ENCODE results near the gene KLF12.
A peak's percentile ranks its signal among the peaks of the same experiment; 100 is the strongest.

Gene KLF12

GRCh38 chr13:74158028-74158427 is 23.8 kb upstream of the KLF12 start:
- Histone ChIP-seq H3K27ac (ENCODE audit: low read depth, low read length) (no peak overlapping the region), H3K36me3 (ENCODE audit: control insufficient read depth, insufficient read depth, low read length) (no peaks in the 10 kb centered on the region), H3K4me1 (ENCODE audit: control insufficient read depth, insufficient read depth, low read length) (no peaks in the 10 kb centered on the region), H3K4me3 (ENCODE audit: low read depth, low read length) (no peak overlapping the region), H3K27me3 (ENCODE audit: control insufficient read depth, insufficient read depth, low read length) (no peaks in the 10 kb centered on the region), H3K9me3 (ENCODE audit: control insufficient read depth, insufficient read depth, low read depth, low read length) (no peaks in the 10 kb centered on the region), H3K9ac (ENCODE audit: low read length) (no peak overlapping the region)

- no peaks in the 10 kb centered on the region for H3K9me3 ChIP-seq (ENCODE audit: control insufficient read depth, insufficient read depth, low read depth, low read length)
- H3K4me1 ChIP-seq (ENCODE audit: control insufficient read depth, insufficient read depth, low read length) = no peaks in the 10 kb centered on the region
- no peaks in the 10 kb centered on the region for H3K36me3 ChIP-seq (ENCODE audit: control insufficient read depth, insufficient read depth, low read length)
- H3K9ac ChIP-seq (ENCODE audit: low read length) = no peak overlapping the region
- H3K27ac ChIP-seq (ENCODE audit: low read depth, low read length) = no peak overlapping the region
- H3K27me3 ChIP-seq (ENCODE audit: control insufficient read depth, insufficient read depth, low read length) = no peaks in the 10 kb centered on the region
- H3K4me3 ChIP-seq (ENCODE audit: low read depth, low read length) = no peak overlapping the region
These were observed 20.8 kb upstream of the KLF12 start for GRCh38 chr13:74154981-74155380.

DNA sequence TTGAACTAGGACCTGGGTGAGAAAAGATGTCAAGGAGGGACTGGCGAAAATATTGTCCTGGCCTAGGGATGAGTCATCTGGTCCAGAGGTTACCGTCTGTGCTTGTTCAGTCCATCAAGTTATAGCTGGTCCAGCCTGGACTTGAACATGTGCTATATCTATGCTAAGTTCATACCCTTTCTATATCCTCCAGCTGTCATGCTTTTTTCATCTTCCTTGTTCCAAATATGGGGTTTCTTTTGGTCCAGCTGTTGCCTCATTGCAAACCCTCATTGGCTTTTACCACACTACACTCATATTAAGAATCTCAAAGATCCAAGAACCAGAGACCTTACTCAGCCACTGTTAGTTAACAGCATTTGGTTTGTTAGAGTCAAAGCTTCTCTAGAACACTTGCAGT is 19.1 kb upstream of the KLF12 start:
- Histone ChIP-seq H3K27ac (ENCODE audit: low read depth, low read length) (no peak overlapping the region), H3K36me3 (ENCODE audit: control insufficient read depth, insufficient read depth, low read length) (no peaks in the 10 kb centered on the region), H3K9ac (ENCODE audit: low read length) (no peak overlapping the region), H3K4me1 (ENCODE audit: control insufficient read depth, insufficient read depth, low read length) (no peaks in the 10 kb centered on the region), H3K9me3 (ENCODE audit: control insufficient read depth, insufficient read depth, low read depth, low read length) (no peaks in the 10 kb centered on the region), H3K27me3 (ENCODE audit: control insufficient read depth, insufficient read depth, low read length) (no peaks in the 10 kb centered on the region), H3K4me3 (ENCODE audit: low read depth, low read length) (no peak overlapping the region)

DNA sequence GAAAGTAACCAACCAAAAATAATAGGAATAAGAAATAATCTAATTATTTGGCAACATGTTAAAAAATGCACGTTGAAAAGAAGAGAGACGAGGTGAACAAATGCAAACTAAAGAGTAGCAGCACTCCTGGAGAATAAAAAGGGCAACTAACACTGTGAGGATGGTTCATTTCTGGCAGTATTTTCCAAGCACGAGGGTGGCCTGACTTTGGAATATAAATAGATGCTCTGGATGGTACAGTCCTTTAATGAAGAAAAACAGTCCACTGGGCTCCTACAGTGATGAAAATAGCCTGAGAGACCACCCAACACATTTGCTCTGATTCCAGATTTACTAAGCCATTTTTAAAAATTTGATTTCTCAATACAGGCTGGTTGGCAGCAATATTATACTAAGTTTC is 17.7 kb upstream of the KLF12 start:
- Histone ChIP-seq H3K27ac (ENCODE audit: low read depth, low read length) (no peak overlapping the region), H3K36me3 (ENCODE audit: control insufficient read depth, insufficient read depth, low read length) (no peaks in the 10 kb centered on the region), H3K4me3 (ENCODE audit: low read depth, low read length) (no peak overlapping the region), H3K27me3 (ENCODE audit: control insufficient read depth, insufficient read depth, low read length) (no peaks in the 10 kb centered on the region), H3K9ac (ENCODE audit: low read length) (no peak overlapping the region), H3K9me3 (ENCODE audit: control insufficient read depth, insufficient read depth, low read depth, low read length) (no peaks in the 10 kb centered on the region), H3K4me1 (ENCODE audit: control insufficient read depth, insufficient read depth, low read length) (no peaks in the 10 kb centered on the region)

GRCh38 chr13:74148352-74148751 is 14.1 kb upstream of the KLF12 start:
- H3K4me1 ChIP-seq (ENCODE audit: control insufficient read depth, insufficient read depth, low read length) = no peaks in the 10 kb centered on the region
- no peak overlapping the region for H3K27ac ChIP-seq (ENCODE audit: low read depth, low read length)
- H3K9ac ChIP-seq (ENCODE audit: low read length) = no peak overlapping the region
- no peaks in the 10 kb centered on the region for H3K27me3 ChIP-seq (ENCODE audit: control insufficient read depth, insufficient read depth, low read length)
- no peak overlapping the region for H3K4me3 ChIP-seq (ENCODE audit: low read depth, low read length)
- no peaks in the 10 kb centered on the region for H3K9me3 ChIP-seq (ENCODE audit: control insufficient read depth, insufficient read depth, low read depth, low read length)
- H3K36me3 ChIP-seq (ENCODE audit: control insufficient read depth, insufficient read depth, low read length) = no peaks in the 10 kb centered on the region

- Histone ChIP-seq H3K9ac (ENCODE audit: low read length) (no peak overlapping the region), H3K4me1 (ENCODE audit: control insufficient read depth, insufficient read depth, low read length) (no peaks in the 10 kb centered on the region), H3K9me3 (ENCODE audit: control insufficient read depth, insufficient read depth, low read depth, low read length) (no peaks in the 10 kb centered on the region), H3K36me3 (ENCODE audit: control insufficient read depth, insufficient read depth, low read length) (no peaks in the 10 kb centered on the region), H3K27me3 (ENCODE audit: control insufficient read depth, insufficient read depth, low read length) (no peaks in the 10 kb centered on the region), H3K4me3 (ENCODE audit: low read depth, low read length) (no peak overlapping the region), H3K27ac (ENCODE audit: low read depth, low read length) (no peak overlapping the region)
These were observed 11.2 kb upstream of the KLF12 start for GRCh38 chr13:74145249-74145975.

GRCh38 chr13:74144269-74144668 is 10.1 kb upstream of the KLF12 start:
- no peaks in the 10 kb centered on the region for H3K27me3 ChIP-seq (ENCODE audit: control insufficient read depth, insufficient read depth, low read length)
- H3K4me1 ChIP-seq (ENCODE audit: control insufficient read depth, insufficient read depth, low read length) = no peaks in the 10 kb centered on the region
- H3K9ac ChIP-seq (ENCODE audit: low read length) = no peak overlapping the region
- no peak overlapping the region for H3K27ac ChIP-seq (ENCODE audit: low read depth, low read length)
- H3K4me3 ChIP-seq (ENCODE audit: low read depth, low read length) = no peak overlapping the region
- H3K9me3 ChIP-seq (ENCODE audit: control insufficient read depth, insufficient read depth, low read depth, low read length) = no peaks in the 10 kb centered on the region
- no peaks in the 10 kb centered on the region for H3K36me3 ChIP-seq (ENCODE audit: control insufficient read depth, insufficient read depth, low read length)

DNA sequence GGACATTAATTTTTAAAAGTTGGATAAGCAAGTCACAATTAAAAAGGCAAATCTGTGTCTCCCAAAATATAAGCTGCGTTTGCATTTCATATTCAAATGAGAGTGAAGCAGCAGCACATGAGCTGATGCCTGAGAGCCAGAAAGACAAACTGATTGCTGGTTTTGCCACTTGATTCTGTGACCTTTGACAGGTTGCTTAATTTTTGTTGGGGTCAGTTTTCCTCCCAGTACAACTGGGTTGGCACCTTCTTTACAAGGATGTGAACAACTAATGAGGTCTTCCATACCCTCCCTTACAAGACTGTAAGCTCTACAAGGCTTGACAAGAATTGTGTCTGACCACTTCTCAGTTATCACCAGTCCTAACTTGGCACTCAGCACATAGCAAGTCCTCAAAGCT is 8.1 kb upstream of the KLF12 start:
- no peaks in the 10 kb centered on the region for H3K4me1 ChIP-seq (ENCODE audit: control insufficient read depth, insufficient read depth, low read length)
- H3K4me3 ChIP-seq (ENCODE audit: low read depth, low read length) = no peak overlapping the region
- no peak overlapping the region for H3K27ac ChIP-seq (ENCODE audit: low read depth, low read length)
- no peaks in the 10 kb centered on the region for H3K9me3 ChIP-seq (ENCODE audit: control insufficient read depth, insufficient read depth, low read depth, low read length)
- no peak overlapping the region for H3K9ac ChIP-seq (ENCODE audit: low read length)
- no peaks in the 10 kb centered on the region for H3K36me3 ChIP-seq (ENCODE audit: control insufficient read depth, insufficient read depth, low read length)
- no peaks in the 10 kb centered on the region for H3K27me3 ChIP-seq (ENCODE audit: control insufficient read depth, insufficient read depth, low read length)

- Histone ChIP-seq H3K4me1 (ENCODE audit: control insufficient read depth, insufficient read depth, low read length) (peaks cover 7% of the 10 kb centered on the region), H3K27me3 (ENCODE audit: control insufficient read depth, insufficient read depth, low read length) (peaks cover 6% of the 10 kb centered on the region; the same call in 1 of the 2 replicates), H3K36me3 (ENCODE audit: control insufficient read depth, insufficient read depth, low read length) (no peaks in the 10 kb centered on the region), H3K9ac (ENCODE audit: low read length) (no peak overlapping the region), H3K9me3 (ENCODE audit: control insufficient read depth, insufficient read depth, low read depth, low read length) (no peaks in the 10 kb centered on the region), H3K27ac (ENCODE audit: low read depth, low read length) (no peak overlapping the region), H3K4me3 (ENCODE audit: low read depth, low read length) (no peak overlapping the region)
These were observed 4.0 kb upstream of the KLF12 start for GRCh38 chr13:74138241-74138640.

DNA sequence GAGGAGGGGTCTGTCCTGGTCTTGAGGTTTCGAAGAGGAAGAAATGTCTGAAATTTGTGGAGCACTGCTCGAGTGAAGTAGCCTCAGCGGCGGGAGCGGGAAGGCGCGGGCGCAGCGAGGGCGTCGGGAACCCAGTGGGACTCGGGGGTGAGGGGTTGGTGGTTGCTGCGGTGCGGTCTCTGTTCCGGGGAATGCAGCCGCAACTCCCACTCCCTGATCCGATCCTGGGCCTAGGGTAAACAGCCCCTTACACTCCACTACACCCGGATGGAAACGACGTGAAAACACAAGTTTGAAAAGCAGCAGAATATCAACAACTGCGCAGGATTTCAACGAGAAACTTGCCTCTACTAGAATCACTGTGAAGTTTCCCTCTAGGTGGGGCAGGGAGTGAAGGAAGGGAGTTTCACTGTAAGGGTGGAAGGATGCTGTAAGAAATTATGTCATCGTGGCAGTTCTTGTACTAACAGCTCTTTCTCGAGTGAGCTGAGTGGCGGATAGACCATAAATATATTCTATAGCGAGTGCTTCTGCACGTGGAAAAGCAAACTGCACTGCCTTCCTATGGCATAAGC is 2.0 kb upstream of the KLF12 start:
- H3K4me3 ChIP-seq (ENCODE audit: low read depth, low read length) = peak overlapping the region; percentile 87
- H3K36me3 ChIP-seq (ENCODE audit: control insufficient read depth, insufficient read depth, low read length) = no peaks in the 10 kb centered on the region
- peaks cover 15% of the 10 kb centered on the region; the same call in 1 of the 2 replicates for H3K27me3 ChIP-seq (ENCODE audit: control insufficient read depth, insufficient read depth, low read length)
- H3K9me3 ChIP-seq (ENCODE audit: control insufficient read depth, insufficient read depth, low read depth, low read length) = no peaks in the 10 kb centered on the region
- peaks cover 7% of the 10 kb centered on the region for H3K4me1 ChIP-seq (ENCODE audit: control insufficient read depth, insufficient read depth, low read length)
- peak overlapping the region; percentile 88 for H3K9ac ChIP-seq (ENCODE audit: low read length)
- peak overlapping the region; percentile 52; the same call in 1 of the 2 replicates for H3K27ac ChIP-seq (ENCODE audit: low read depth, low read length)

DNA sequence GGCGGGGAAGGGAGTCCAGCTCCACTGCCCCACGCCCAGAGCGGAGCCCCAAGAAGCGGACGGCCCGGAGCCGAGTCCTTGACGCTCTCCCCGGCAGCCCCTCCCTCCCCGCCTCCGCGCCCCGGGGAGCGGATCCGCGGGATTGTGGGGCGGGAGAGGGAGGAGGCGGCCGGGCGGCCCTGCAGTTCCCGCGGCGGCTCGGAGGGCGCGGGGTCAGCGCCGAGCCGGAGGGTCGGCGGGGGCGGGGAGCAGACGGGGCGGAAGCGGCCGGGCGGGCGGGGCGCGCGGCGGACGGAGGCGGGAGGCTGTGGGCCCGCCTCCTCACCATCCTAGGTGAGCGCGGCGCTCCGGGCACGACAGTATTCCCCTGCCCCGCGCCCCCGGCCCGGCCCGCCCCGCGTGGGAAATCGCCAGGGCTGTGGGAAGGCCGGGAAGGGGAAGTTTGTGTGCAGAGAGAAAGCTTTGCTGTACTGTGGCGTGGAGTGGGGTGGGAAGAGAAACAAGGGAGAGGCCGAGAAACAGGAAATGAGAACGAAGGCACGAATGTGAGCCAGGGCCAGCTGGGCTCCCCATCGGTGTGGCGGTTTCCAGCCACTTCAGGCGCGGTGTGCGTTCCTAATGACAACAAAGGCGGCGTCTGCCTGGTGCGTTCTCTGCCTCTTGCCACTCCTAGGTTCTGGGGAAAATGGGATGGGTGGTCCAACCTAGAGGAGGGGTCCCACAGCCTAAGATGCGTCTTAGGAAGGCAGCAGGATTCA is 1.3 kb upstream of the KLF12 start:
- H3K4me1 ChIP-seq (ENCODE audit: control insufficient read depth, insufficient read depth, low read length) = peaks cover 7% of the 10 kb centered on the region
- no peaks in the 10 kb centered on the region for H3K9me3 ChIP-seq (ENCODE audit: control insufficient read depth, insufficient read depth, low read depth, low read length)
- peak overlapping the region; percentile 81; the same call in 1 of the 2 replicates for H3K27ac ChIP-seq (ENCODE audit: low read depth, low read length)
- peak overlapping the region; percentile 88 for H3K9ac ChIP-seq (ENCODE audit: low read length)
- H3K36me3 ChIP-seq (ENCODE audit: control insufficient read depth, insufficient read depth, low read length) = no peaks in the 10 kb centered on the region
- H3K27me3 ChIP-seq (ENCODE audit: control insufficient read depth, insufficient read depth, low read length) = peaks cover 15% of the 10 kb centered on the region; the same call in 1 of the 2 replicates
- H3K4me3 ChIP-seq (ENCODE audit: low read depth, low read length) = peak overlapping the region; percentile 87
